VCaP (cell line): ENCODE results near the gene RBM6.

Experiments
- H3K27ac ChIP-seq: fragments of 450-650 bp; 2 replicates; pipeline ENCODE4 v1.5.1; 2017
- TF ChIP-seq, protein P1 (sequence below): fragments of 450-650 bp; conservative IDR thresholded peaks from 2 replicates; pipeline ENCODE4 v1.5.1; 2017; ENCODE audit warnings: mild to moderate bottlenecking, moderate library complexity

Gene RBM6

DNA sequence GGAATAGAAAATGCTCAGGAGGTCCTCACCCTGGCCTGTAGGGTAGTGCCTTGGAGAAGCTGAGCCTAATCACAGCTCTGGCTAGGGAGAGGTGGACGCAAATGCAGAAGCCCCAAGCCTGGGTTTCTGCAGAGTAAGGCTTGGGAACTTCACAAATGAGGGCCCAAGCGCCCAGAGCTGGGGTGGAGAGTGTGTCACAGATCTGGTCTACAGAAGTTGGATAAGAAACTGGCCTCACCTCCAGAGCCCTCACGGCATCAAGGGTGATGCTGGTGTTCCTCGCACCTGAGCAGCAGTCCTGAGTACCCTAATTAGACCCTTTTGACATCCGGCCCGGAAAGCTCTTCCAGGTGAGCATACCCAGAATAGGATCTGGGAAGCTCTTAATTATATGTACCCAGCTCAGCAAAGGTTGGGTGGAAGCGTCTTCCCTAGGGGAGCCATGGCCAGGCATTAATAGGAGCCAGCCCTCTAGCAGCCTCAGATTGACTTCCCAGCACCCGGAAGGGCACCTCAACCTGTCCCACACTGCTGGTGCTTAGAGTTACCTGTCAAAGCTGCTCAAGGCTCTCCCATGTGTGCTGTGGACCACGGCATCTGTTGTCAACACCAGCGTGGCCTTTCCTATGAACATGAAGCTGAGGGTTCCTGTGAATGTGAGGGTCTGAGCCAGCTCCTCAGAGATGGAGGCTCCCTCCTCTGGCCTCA is 180.6 kb downstream of the RBM6 start:
- TF ChIP-seq, protein P1, sequence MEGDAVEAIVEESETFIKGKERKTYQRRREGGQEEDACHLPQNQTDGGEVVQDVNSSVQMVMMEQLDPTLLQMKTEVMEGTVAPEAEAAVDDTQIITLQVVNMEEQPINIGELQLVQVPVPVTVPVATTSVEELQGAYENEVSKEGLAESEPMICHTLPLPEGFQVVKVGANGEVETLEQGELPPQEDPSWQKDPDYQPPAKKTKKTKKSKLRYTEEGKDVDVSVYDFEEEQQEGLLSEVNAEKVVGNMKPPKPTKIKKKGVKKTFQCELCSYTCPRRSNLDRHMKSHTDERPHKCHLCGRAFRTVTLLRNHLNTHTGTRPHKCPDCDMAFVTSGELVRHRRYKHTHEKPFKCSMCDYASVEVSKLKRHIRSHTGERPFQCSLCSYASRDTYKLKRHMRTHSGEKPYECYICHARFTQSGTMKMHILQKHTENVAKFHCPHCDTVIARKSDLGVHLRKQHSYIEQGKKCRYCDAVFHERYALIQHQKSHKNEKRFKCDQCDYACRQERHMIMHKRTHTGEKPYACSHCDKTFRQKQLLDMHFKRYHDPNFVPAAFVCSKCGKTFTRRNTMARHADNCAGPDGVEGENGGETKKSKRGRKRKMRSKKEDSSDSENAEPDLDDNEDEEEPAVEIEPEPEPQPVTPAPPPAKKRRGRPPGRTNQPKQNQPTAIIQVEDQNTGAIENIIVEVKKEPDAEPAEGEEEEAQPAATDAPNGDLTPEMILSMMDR, result no peak
- H3K27ac ChIP-seq, result no peak overlapping the region

DNA sequence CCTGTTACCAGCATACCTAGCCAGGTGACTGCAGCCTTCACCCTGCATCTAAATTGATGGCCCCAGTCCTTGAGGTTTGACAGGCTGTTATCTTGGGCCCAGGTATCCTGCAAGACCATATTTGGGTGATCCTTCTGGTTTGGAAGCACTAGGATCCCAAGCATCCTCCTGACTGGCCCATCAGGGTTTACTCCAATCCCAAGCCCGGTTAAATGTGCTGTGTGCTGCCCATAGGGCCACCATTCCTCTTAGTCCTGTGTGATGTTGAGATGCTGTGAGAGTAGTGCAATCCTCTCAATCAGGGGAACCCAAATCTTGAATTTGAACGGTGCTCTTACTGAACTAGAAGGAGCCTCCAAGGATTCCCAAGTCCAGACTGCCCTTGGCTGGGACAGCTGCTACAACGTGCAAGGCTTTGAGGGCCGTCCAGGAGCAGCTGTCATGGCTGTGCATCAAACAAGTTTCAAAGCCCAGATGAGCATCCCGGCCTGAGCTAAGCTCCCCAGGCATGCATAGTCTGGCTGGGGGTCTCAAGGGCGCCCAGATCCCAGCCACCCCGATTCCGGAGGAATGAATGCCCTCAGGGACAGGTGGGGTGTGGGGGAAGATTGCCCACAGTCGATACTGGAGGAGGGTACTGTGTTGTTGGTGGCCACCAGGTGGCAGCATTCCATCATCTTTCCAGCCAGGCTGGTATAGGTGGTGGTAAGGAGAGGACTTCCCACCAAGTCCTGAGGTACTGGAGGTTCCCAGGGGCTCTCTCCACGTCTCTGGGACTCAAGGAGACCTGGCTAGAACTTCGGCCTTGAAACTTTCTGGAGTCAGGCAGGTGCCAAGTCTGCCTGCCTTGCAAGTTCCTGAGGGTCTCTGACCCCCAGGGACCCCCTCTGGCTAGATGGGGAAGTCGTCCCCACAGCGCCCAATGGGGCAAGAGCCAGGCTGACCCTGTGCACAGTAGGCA is 181.4 kb downstream of the RBM6 start:
- TF ChIP-seq, protein P1, result peak; percentile 89
- H3K27ac ChIP-seq, result peak overlapping the region; percentile 78; the same call in 1 of the 2 replicates

DNA sequence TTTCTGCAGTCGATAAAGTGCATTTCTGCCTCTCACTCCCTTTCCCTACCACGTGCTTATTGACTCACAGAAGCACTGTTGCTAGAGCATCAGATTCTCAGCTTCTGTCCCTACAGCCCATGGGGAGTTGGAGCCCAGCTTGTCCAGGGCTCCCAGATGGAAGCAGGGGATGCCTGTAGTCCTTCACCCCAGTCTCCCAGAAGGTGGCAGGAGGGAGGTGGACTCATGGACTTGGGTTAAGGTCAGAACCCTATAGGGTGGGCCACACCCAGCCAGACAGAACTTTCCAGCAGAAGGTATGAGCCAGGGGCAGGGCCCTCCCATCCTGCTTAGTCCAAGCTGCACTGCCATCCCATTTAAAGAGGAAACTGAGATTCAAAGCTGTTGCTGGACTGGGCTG is 182.1 kb downstream of the RBM6 start:
- peak overlapping the region; percentile 78; the same call in 1 of the 2 replicates for H3K27ac ChIP-seq
- TF ChIP-seq, protein P1, result no peak

DNA sequence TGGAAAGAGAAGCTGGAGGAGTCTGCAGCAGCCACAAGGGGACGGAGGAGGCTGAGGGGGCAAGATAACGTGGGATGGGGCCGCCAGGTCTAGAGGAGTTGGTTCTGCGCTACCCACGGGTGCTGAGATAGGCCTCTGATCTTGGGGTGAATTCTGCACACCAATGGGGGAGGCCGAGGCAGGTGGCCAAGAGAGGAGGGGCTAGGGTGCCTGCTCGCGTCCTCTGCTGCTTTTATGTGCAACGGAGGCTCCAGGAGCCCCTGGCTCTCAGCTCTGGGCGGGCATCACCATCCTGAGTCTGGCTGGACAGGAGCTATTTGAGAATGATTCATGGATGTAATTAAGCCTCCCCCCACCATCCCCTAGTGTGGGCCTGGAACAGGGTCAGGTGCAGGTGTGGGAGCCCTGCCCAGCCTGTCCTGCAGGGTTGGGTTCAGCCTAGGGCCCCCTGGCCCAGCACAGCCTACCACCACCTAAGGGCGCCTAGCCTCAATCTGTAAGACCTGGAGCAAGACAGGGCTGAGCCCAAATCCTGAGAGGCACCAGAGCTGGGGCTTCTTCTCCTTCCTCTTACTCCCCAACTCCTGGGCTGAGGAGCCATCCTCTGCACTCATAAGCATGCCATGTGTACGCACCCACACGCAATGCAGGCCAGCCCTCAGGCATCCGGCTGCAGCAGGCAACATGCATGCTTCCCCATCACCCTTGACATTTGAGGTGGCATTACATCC is 182.9 kb downstream of the RBM6 start:
- TF ChIP-seq, protein P1, result no peak
- H3K27ac ChIP-seq, result peak overlapping the region; percentile 78

DNA sequence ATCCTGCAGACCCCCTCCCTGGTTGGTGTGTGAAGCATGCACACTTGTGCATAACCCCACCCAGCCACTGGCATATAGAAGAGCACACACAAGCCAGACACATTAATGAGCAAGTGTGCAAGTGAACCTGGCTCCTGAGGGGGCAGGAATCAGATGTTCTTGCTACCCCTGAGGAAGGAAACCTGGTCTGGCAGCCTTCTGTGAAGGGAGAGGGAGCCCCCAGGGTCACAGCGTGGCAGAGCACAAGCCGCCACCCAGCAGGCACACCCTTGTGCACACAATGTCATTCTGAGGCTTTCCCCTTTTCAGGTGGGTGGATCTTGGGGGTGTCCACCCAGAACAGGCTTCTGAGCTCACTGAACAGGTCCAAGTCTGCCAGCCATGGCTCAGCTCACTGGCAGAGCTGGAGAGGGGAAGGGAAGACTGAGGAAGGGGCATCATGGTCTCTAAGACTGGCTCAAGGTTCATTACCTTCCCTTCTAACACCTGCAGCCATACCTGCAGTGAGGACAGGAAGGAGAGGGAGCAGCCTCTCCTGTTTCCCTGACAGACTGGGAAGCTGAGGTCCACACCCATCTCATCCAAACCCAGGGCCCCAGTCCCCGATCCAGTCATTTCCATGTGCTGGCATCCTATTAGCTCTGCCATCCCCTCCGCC is 183.6 kb downstream of the RBM6 start:
- H3K27ac ChIP-seq, result peak overlapping the region; percentile 78
- TF ChIP-seq, protein P1, result no peak

DNA sequence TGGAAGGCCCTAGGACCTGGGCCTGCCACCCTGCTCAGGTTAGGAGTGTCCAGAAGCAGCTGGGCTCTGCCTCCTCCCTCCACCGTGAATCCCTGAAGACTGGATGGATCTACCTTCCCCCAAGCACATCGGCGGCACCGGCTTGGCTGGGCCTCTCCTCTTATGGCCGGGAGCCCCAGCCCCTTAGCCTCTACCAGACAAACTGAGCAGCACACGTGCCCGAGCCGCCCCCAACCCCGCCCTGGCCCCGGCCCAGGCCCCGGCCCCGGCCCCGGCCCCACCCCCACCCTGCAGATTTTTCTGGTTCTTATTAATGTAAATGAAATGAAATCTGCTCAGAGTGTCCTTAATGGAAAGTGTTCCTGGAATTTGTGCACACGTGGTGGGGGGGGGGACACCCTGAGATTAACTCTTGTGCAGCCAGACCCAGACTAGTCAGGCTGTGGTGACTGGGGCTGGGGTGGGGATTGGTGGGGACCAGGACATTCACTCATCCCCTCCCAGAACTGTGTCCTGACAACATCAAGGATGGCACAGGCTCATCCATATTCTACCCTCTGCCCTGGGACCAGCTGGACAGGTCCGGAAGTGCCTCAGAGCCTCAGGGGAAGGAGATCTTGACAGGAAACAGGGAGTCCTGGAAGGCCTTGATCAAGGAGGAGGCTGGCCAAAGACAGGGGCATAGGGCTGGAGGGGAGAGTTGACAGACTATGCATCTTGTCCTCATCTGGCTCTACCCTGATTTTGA is 184.3 kb downstream of the RBM6 start:
- H3K27ac ChIP-seq, result peak overlapping the region; percentile 78
- TF ChIP-seq, protein P1, result no peak
